ENCODE data around the gene MRPL2.

MRPL2 gene

DNA sequence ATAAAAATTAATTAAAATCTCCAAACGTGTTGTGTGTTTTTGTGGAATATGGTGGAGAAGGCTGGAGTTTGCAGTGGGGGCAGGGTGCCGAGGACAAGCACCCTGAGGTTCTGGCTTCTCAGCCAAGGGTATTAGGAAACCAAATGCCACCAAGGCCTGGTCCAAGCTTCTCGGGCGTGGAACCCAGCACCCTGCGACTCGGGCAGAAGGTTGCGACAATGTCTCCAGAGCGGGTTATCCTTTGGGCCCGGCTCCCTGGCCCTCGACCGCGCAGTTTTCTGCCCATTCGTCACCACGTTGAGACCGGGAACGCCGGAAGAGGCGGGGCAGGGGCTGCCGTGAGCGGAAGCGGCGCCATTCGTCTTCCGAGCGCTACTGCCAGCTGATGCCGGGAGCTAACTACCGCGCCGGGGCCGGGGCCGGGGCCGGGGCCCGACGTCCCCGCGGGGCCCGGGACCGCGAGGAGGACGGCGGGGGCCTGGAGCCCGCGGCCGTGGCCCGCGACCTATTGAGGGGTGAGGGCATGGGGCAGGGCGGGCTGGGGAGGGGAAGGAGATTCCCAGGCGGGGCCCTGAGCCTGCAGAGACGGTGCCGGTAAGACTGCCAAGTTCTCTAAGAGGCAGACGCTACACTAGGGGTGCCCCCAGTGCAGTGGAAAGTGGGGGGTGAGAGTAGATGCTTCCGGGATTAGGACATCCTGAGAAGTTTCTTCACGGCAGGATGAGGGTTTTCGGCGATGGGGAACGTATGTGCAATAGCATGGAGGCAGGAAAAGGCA is 37.8 kb downstream of the MRPL2 start, which contains the start of gene RRP36:
TSS of gene RRP36 (plus strand) at position 354 of the 778 bp plus-strand sequence. CDS start at position 386, 32 bp downstream.
- peak; percentile 38 to 59 for DNase-seq (ENCODE audit: low read depth in 2 of 2)

DNA sequence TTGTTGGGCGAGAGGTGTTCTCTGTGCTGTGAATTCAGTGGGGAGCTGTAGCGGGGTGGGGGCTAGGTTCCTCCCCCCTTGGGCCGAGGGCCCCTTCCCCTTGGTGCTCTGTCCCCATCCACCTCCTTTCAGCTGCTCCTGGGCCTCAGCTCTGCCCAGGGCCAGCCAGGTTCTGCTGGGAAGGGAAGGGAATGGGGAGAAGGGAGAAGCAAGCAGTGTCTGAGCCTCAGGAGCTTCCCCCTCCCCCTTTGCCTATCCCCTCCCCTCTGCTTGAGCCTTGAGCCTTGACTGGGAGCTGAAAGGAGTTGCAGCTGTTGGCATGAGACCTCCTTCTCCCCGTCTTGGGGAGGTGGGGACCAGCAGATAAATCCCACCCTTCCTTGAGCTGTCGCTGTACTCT is 38.4 kb downstream of the MRPL2 start:
- DNase-seq (ENCODE audit: low read depth in 2 of 2) = no peak

- no peak for DNase-seq (ENCODE audit: low read depth in 2 of 2)
Observed at GRCh38 chr6:43020052-43020705, 39.1 kb downstream of the MRPL2 start.

- DNase-seq (ENCODE audit: low read depth in 2 of 2) = no peak
Observed at GRCh38 chr6:43019152-43019551, 40.1 kb downstream of the MRPL2 start.

GRCh38 chr6:43016943-43017334 is 42.3 kb downstream of the MRPL2 start:
- DNase-seq (ENCODE audit: low read depth in 2 of 2) = no peak

DNA sequence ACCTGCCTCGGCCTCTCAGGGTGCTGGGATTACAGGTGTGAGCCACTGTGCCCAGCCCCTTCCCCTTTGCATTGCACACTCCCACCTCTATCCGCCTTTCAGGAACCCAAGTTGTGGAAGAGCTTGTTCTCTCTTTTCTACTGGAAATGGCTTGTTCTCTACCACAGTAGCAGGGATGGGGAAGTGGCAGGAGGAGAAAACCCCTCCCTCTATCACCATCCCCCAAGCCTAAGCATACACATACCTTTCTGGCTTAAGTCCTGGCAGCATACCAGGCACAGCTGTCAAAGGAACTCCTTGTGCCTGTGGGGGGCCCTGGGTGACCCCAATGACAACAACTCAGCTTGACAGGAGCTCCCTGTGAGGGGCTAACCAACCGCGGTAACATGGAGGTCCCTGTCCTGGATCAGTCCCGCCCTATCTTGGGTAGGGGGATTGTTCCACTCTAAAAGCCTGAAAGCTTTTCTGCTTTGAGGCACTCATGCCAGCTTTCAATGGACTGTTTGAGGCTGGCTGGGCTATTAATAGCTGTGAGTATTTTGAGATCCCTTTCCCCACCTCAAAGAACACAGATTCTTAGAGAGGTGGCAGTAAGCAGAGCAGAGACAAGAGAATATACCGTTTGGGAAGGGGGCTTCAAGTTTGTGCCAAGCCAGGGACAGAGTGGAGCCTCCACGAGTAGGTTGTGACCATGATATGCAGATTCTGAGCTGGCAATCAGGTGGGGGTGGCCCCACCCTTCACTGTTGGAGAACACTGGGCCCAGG is 42.9 kb downstream of the MRPL2 start:
- DNase-seq (ENCODE audit: low read depth in 2 of 2) = no peak

DNA sequence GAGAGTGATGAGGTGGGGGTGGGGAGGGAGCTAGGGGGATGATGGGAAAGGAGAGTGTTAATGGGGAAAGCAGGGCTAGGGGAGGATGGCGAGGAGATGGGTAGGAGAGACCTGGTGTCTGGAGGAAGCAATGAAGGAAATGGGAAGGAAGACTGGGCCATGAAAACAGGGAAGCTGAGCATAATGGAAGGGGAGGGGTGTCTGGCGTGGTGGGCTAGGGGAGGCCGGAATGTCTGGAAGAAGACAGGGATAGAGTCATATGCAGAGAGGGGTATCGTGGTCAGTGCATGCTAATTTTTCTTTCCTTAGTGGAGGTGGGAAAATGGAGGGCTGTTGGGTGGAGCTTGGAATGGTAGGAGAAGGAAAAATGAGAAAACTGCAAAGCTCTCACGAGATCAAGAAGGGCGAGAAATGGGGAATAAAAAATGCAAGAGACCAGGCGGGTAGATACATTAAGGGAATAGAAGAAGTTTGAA is 44.8 kb downstream of the MRPL2 start:
- DNase-seq (ENCODE audit: low read depth in 2 of 2) = no peak

DNA sequence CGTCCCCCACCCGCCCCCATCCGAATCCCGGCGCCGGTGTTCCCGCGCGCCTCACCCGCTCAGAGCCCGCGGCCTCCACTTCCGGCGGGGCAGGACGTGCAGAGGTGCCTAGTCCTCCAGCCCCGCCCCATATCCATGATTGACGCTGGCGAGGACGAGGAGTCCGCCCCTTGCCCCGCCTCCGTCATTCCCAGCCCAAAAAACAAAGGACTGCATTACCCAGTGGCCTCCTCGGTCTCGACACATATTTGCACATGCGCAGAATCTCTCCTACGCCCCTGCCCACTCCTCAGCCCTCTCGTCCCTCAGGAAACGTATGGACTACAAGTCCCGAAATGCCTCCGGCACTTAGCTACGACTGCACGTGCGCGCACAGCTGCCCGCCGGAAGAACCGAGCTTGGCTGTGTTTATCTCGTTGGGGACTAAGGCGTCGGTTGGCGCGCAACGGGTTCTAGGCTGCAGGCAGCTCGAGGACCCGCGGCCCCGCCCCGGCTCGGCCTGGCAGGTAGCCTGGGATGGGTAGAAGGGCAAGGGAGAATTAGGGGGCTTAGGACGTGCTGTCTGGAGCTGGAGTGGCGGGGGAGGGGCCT is 45.3 kb downstream of the MRPL2 start, which contains the start of the genes KLHDC3 and MEA1:
TSS of gene KLHDC3 (plus strand) at position 407 of the 591 bp plus-strand sequence. CDS start 2,944 bp downstream, outside the sequence.
TSS of gene MEA1 (minus strand) at position 104 of the 591 bp plus-strand sequence. CDS start 133 bp downstream, outside the sequence.
- peak; percentile 98 to 99 for DNase-seq (ENCODE audit: low read depth in 2 of 2)

DNA sequence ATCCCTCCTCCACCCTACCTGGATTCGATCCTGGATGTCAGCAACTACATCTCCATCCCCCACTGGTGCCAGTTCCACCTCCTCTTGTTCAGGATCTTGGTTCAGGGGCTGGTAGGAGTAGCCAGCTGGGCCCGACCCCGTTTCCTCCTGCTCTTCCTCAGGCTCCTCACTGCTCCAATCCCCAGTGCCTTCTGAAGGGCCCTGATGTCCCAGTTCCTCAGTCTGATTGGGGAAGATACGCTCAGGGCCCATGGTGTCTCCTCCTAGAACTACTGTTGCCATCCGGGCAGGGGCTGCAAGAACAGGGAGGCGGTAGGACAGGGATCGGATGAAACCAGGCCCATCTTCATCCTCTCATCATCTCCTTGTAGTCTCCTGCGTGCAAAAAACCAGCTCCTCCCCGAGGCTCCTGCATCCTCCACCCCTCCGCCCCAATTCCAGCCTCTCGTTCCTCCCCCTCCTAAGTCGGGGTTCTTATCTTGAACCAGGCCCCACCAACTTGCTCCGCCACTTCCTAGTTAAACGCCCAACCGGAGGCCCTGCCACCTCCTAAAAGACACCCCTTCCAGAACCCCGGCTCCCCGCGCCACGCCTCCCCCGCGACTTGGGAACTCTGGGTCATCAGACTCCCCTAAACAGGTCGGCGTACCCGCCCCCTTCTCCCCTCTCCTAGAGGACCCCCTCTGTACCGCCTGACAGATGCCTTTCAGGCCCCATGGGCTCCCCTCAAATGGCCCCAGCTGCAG is 46.0 kb downstream of the MRPL2 start:
- DNase-seq (ENCODE audit: low read depth in 2 of 2) = no peak

DNA sequence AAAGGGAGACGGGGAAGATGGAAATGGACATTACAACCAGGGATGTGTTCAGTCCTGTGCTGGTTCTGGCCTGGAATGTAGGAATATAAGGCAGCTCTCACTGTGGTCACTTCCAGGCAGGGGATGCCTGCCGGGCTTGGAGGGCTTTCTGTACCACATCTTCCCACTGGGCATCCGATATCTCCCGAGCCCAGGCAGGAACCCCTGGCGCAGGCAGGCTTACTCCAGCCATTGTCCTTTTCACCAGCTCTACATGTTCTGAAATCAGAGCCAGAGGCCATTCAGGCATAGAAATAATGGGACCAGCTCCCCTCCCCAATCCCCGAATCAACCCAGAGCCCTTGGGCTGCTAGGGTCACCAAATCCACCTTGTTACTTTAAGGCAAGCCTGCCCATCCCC is 46.9 kb downstream of the MRPL2 start:
- DNase-seq (ENCODE audit: low read depth in 2 of 2) = no peak

DNA sequence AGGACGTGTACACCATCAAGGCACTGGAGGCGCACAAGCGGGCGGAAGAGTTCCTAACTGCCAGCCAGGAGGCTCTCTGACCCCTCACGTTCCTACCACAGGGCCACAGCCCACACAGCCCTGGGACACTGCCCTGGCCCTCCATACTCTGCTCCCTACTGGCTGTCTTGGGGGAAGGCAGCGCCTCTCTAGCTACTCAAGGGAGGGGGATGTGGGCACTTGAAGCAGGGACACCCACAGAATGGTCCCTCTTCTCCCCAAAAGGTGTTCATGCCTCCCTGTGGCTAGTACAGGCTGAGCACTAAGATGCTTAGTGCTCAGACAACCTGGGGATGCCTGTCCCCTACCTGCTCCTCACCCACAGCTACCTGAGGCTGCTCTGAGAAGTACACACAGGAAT is 48.0 kb downstream of the MRPL2 start:
- DNase-seq (ENCODE audit: low read depth in 2 of 2) = no peak

DNA sequence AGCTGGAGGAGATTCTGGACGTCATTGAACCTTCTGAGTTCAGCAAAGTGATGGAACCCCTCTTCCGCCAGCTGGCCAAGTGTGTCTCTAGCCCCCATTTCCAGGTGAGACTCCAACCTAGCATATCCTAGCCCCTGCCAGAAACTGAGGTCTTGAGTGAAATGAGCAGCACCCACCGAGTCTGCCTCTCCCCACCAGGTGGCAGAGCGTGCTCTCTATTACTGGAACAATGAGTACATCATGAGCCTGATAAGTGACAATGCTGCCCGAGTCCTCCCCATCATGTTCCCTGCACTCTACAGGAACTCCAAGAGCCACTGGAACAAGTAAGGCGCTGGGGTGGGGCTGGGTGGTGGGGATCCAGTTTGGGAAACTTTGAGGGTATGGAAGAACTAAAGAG is 50.1 kb downstream of the MRPL2 start:
- DNase-seq (ENCODE audit: low read depth in 2 of 2) = no peak

GRCh38 chr6:43007126-43007525 is 52.1 kb downstream of the MRPL2 start:
- DNase-seq (ENCODE audit: low read depth in 2 of 2) = no peak

DNA sequence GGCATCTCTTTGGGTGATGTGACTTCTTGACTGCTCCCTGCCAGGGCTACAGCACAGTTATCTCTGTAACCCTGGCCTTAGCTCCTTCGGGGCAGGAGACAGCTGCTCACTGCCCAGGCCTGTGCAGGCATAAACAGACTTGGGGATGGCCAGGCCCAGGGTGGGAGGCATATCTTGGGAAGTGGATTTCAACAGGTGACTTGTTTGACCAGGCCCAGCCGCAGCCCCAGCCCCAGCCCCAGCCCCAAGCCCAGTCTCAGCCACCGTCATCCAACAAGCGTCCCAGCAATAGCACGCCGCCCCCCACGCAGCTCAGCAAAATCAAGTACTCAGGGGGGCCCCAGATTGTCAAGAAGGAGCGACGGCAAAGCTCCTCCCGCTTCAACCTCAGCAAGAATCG is 53.0 kb downstream of the MRPL2 start:
- no peak for DNase-seq (ENCODE audit: low read depth in 2 of 2)

- no peak for DNase-seq (ENCODE audit: low read depth in 2 of 2)
Observed at GRCh38 chr6:43005844-43006243, 53.4 kb downstream of the MRPL2 start.

All from stimulated activated CD8-positive, alpha-beta memory T cell treated with anti-CD3 and anti-CD28 coated beads, Interleukin-7, amount 100 ng/mL, for 4 hours (primary cell).